ENCODE measurements around the gene MAFB.

Gene MAFB

GRCh38 chr20:40654876-40655275 lies 34.2 kb downstream of the MAFB start:
- DNase-seq, result no peak

GRCh38 chr20:40652441-40652987 lies 36.5 kb downstream of the MAFB start:
- DNase-seq, result no peak

- no peak for DNase-seq
Measured at GRCh38 chr20:40651151-40651550, 37.9 kb downstream of the MAFB start.

DNA sequence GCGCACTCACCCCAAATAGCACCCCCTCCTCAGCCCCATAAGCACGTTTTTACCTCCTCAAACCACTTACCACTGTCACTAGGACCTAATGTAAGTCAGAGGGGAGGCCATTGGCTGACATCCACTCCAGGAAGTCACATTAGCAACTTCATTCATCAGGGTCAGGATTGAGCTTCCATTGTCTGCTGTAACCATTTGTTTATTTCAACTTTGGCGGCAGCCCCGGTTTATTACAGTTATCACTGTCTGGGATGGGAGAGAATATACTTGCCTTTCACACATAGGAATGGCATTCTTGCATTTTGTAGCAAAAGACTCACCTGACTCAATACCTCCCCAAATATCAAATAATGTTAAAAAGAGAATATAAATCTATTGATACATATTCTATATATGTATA lies 38.3 kb downstream of the MAFB start:
- DNase-seq, result no peak

DNA sequence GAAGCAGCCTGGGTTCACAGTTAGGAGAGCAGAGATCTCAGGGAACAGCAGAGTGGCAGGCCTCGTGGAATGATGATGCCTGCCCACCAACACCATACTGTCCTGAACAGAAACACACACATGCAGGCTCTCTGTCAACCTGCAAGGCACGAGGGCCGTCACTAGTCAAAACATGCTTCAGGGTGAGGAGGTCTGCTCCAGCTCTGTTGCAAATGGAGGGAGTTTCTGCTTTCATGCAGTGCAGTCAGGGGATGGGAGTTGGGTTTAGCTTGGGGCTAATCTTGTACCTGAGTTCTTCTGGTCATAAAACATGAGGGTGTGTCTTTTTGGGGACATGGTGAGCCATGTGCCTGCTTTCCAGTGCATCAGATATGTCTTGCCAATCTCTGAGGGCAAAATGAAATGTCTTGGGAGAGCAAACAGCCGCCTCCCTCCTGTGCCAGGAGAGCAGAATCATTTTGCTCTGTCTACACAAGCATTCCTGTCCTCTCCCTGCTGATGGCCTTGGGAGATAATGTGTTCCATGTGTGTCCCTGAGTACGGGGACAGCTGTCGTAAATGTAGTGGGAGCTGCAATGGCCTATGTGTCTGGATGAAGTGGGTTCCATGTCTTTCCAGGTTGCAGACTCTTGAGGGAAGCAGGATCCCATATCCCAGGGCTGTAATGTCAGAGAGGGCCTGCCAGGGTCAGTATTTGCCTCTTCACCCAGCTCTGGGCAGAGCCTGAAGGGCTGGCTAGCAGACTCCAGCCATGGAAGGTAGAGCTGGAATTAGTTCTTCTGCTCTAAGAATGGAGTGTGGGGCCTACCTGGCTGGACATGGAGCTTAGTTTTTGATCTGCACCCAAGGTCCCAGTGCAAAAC lies 40.6 kb downstream of the MAFB start:
- no peak for DNase-seq

- no peak for DNase-seq
Measured at GRCh38 chr20:40646813-40647212, 42.2 kb downstream of the MAFB start.

DNA sequence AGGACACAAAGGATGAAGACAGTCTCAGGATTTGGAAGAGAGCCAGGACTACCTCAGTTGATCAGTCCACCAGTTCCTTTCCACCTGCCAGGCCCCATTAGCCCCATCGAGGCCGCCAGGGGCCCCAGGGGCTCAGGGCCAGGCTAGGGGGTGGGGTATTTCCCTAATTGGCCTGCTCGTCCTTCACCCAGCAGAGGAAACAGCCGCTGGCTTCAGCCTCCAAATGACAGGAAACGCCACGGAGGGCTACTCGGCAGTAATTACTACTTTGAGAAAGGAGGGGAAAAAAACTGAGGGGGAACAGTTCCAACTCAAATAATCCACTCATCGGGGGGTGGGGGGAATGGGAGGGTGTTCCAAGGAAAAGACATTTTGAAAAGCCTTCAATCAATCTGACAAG lies 42.7 kb downstream of the MAFB start:
- DNase-seq, result no peak

DNA sequence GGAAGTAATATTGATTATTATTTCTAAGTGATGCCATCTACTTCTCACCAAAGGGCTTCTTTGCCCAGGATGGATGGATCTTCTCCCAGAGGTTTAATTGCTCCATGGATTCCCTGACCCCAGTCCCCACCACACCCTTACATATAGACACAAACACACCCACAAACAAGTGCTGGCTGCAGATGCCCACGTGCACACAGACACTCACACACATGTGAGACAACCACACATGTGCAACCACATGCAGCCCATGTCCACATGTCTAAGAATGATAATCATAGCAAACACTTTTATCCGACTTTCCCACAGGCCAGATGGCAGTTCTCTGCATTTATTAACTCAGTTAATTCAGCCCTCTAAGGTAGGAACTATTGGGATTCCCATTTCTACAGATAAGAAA lies 44.2 kb downstream of the MAFB start:
- DNase-seq, result no peak

DNA sequence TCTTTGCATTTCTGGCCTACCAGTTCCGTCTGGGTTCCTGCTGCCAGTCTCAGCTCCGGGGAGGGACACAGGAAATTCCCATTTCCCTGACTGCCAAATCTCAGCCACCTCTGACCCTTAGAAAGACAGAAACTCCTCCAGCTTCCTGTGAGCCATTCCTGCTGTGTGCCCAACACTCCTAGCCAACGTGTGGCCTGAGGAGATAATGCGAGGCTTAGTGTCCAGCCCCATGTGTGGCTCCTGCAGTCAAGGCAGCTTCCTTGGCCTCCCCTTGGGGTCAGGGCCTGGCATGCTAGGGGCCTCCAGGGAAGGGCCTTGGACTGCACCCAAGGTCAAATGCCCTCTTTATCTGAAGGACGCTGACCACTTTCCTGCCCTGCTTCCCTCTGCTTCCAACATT lies 45.1 kb downstream of the MAFB start:
- no peak for DNase-seq

DNA sequence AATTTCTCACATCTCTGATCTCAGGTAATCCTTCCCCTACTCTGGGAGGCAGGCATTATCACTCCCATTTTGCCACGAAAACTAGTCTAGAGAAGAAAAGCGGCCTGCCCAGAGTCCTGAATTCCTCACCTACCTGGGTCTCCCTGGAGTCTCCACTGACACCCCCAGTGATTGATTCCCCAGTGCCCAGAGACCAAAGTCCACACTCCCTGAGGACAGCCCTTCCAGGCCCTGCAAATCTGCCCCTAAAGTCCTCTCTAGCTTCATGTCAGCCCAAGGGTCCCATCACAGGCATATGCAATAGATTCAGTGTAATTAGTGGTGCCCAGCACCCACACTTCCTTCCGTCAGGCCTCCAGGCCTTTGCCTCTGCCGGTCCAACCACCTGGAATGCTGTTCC lies 47.2 kb downstream of the MAFB start:
- no peak for DNase-seq

GRCh38 chr20:40641202-40641601 lies 47.8 kb downstream of the MAFB start:
- DNase-seq, result peak in 1 of 2 donors; percentile 29

DNA sequence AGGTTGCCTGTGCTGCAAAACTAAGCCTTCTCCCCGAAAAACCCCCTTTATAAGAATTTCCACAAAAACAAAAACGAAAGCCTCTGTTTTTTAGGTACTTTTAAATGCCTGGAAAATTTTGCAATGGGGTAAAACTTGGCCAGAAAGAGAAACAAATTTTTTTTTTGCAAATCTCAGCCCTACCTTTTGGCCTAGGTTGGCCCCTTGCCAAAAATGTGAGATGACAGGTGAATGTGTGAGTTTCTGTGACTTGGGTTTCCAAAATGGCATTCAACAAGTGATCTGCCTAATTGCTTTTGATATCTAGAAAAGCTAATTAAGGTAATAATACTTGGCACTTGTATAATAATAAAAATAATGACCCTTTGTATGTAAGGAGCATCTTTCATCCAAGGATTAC lies 48.4 kb downstream of the MAFB start:
- no peak for DNase-seq

DNA sequence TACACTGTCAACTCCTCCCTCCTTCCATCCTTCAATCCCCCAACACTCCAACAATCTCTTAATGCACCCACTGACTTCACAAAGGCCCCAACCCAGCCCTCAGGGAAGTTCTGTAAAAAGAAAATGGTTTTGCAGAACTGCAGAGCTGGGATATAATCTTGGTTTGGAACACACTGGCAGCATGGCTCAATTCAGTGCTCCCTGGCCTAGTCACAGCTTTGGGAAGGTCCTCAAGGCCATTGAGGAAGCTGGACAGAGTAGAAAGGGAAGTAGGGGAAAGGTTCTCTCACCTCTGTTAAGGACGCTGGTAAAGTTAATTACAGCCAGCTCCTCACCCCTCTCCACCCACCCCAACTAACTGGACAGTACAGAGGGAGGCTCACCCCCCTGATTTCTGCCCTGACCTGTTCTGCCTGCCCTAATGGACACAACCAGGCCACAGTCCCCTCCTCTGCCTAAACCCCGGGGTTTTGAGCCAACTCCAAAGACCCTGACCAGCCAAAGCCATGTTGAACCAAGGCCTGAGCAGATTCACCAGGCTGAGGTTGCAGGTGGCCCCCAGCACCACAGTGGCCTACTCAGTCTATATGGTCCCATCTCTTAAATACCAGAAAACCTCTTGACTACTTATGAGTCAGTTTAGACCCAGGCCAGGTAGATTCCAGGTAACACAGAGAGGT lies 49.2 kb downstream of the MAFB start:
- no peak for DNase-seq

DNA sequence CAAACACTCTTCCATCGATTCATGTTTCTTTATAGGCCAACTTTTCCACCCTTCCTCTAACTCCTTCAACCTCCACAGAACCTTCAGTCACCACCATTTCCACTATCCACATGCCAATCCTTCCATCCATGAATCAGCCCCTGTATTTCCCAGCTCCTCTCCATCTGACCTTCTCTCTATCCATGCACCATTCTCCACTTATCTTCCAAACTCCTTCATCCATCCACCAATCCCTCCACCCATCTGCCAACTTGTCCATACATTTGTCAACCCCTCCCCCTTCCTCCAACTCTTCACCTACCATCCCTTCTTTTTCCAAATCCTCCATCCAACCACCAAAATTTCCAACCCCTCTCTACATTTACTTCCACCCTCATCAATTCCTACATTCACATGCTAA lies 49.9 kb downstream of the MAFB start:
- DNase-seq, result no peak

- DNase-seq, result no peak
Measured at GRCh38 chr20:40638414-40638813, 50.6 kb downstream of the MAFB start.

- DNase-seq, result no peak
Measured at GRCh38 chr20:40637176-40637575, 51.9 kb downstream of the MAFB start.

DNA sequence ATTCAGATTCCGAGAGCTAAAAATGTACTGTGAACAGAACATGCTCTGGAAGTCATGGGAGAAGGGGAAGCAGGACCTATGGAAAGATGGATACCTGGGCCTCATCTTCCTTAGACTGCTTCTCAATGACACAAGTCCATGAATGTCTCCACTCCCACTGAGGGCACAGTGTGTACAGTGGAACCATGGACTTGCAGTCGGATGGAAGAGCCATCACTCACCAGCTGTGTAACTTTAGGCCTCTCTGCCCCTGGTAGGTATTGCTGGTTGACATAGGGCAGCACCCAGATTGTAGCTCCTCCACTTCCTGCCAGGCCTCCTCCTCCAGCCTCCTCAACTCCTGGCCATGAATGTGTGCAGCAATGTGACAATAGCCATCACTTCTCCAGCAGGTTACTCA lies 52.5 kb downstream of the MAFB start:
- no peak for DNase-seq

GRCh38 chr20:40635971-40636370 lies 53.1 kb downstream of the MAFB start:
- no peak for DNase-seq

Measured in CD4-positive, alpha-beta T cell treated with Interferon alpha-2 for 1 hour (primary cell).